Keratinocyte (primary cell): ENCODE measurements around the gene COMMD3. TPM values are rescaled to one million over a fixed set of nuclear protein-coding genes. Genes with fewer than 3 reads are reported as not detected.

Experiments
- DNase-seq: peaks from one replicate; pipeline ENCODE4 v3.0.0-alpha.2; 2011; ENCODE audit warnings: low read depth, missing footprints, low spot score
- FAIRE-seq: peaks from 2 replicates; lab custom pipeline; 2011; peaks lifted over from hg19 to GRCh38; lab: Jason Lieb, UNC
- H2AFZ ChIP-seq: 2 replicates; pipeline ENCODE4 v1.6.0; 2012; ENCODE audit warnings: low read length, control low read depth, inconsistent platforms; ENCODE audit not compliant: control insufficient read depth
- H3K27ac ChIP-seq: 2 replicates; pipeline ENCODE4 v1.5.1; 2011; ENCODE audit warnings: low read length; ENCODE audit not compliant: control insufficient read depth, insufficient read depth
- H3K27me3 ChIP-seq: 3 replicates; pipeline ENCODE4 v1.6.0; 2011; ENCODE audit warnings: low read length; ENCODE audit not compliant: control insufficient read depth, insufficient read depth; ENCODE audit errors: extremely low read depth
- H3K36me3 ChIP-seq, 2 experiments: 2 replicates in 1 of 2; 3 replicates in 1 of 2; pipeline ENCODE4 v1.5.1; 2011; ENCODE audit warnings: low read length in 2 of 2, mild to moderate bottlenecking in 1 of 2; ENCODE audit not compliant: control insufficient read depth in 2 of 2, insufficient read depth in 2 of 2; ENCODE audit errors: extremely low read depth in 1 of 2
- H3K4me1 ChIP-seq: 3 replicates; pipeline ENCODE4 v1.5.1; 2011; ENCODE audit warnings: low read length; ENCODE audit not compliant: control insufficient read depth, insufficient read depth; ENCODE audit errors: extremely low read depth
- H3K4me2 ChIP-seq: 3 replicates; pipeline ENCODE4 v1.6.0; 2011; ENCODE audit warnings: low read depth, low read length; ENCODE audit not compliant: control insufficient read depth, insufficient read depth; ENCODE audit errors: extremely low read depth
- H3K4me3 ChIP-seq, 3 experiments: fragments of 200-600 bp in 1 of 3; sonication (generic) in 1 of 3; 2 replicates in 2 of 3; 3 replicates in 1 of 3; pipeline ENCODE4 v1.5.1; 2011 to 2016; ENCODE audit warnings: low read length in 3 of 3, mild to moderate bottlenecking in 3 of 3, control low read depth in 2 of 3, inconsistent platforms in 1 of 3, low read depth in 1 of 3, mixed read lengths in 1 of 3, mixed run types in 1 of 3, moderate library complexity in 1 of 3; ENCODE audit not compliant: control insufficient read depth in 2 of 3, insufficient read depth in 2 of 3; ENCODE audit errors: extremely low read depth in 1 of 3
- H3K79me2 ChIP-seq: 2 replicates; pipeline ENCODE4 v1.6.0; 2012; ENCODE audit warnings: low read length; ENCODE audit not compliant: control insufficient read depth, insufficient read depth
- H3K9ac ChIP-seq: 3 replicates; pipeline ENCODE4 v1.6.0; 2011; ENCODE audit warnings: low read length; ENCODE audit not compliant: control insufficient read depth, insufficient read depth; ENCODE audit errors: extremely low read depth
- H3K9me1 ChIP-seq: 3 replicates; pipeline ENCODE4 v1.6.0; 2011; ENCODE audit warnings: low read length; ENCODE audit not compliant: control insufficient read depth, insufficient read depth; ENCODE audit errors: extremely low read depth
- H3K9me3 ChIP-seq: 2 replicates; pipeline ENCODE4 v1.5.1; 2012; ENCODE audit warnings: low read depth, low read length; ENCODE audit not compliant: control insufficient read depth
- H4K20me1 ChIP-seq: 3 replicates; pipeline ENCODE4 v1.6.0; 2011; ENCODE audit warnings: low read length; ENCODE audit not compliant: control insufficient read depth, insufficient read depth; ENCODE audit errors: extremely low read depth
- CTCF ChIP-seq, 3 experiments: IDR thresholded peaks in 1 of 3; conservative IDR thresholded peaks in 1 of 3; optimal IDR thresholded peaks in 1 of 3; 2 replicates in 2 of 3; 3 replicates in 1 of 3; pipeline versions ENCODE3 to v1.5.1; 2011; ENCODE audit warnings: low read length in 3 of 3, mild to moderate bottlenecking in 3 of 3, moderate library complexity in 2 of 3, control low read depth in 1 of 3, inconsistent platforms in 1 of 3; ENCODE audit not compliant: insufficient read depth in 2 of 3; ENCODE audit errors: extremely low read depth in 1 of 3
- EZH2 ChIP-seq: IDR thresholded peaks from one replicate; pipeline ENCODE4 v1.6.1; 2012; ENCODE audit warnings: inconsistent platforms, mild to moderate bottlenecking, low read length, moderate library complexity
- dilution Hi-C: fragments of 300-500 bp; cut with MboI; formaldehyde crosslinking; loops from one replicate; pipeline ENCODE4 v1.7.0; 2020; ENCODE audit warnings: low sequenced_read_pairs; ENCODE audit not compliant: extremely low pct_ligation_motif_present
- polyA plus RNA-seq, 5 experiments: library from polyadenylated mRNA; depleted of rRNA in 3 of 5; stranded (reverse) in 3 of 5; stranded (forward) in 1 of 5; unstranded in 1 of 5; fragments of >200 nt; gene quantifications; 1 replicate in 1 of 5; 2 replicates in 3 of 5; 3 replicates in 1 of 5; pipeline versions ENCODE4 v1.2.1 to v1.2.3, GENCODE V29; 2011 to 2012; ENCODE audit warnings: missing spikeins in 2 of 5, low read depth in 1 of 5, low replicate concordance in 1 of 5

The COMMD3 gene
- polyA plus RNA-seq, 1 donor (not counting 4 experiments of a cell fraction or from before 2014, with no cell fraction given) = 59.5 TPM

GRCh38 chr10:22338931-22339330 is 22.7 kb downstream of the COMMD3 start:
- H3K9me3 ChIP-seq = no peaks in the 10 kb centered on the region
- H3K27ac ChIP-seq = no peak overlapping the region
- H3K4me2 ChIP-seq = no peak overlapping the region
- H3K79me2 ChIP-seq = no peaks in the 10 kb centered on the region
- no peak for DNase-seq
- H4K20me1 ChIP-seq = no peaks in the 10 kb centered on the region
- no peak overlapping the region for H3K4me3 ChIP-seq
- no peak for FAIRE-seq
- no peaks in the 10 kb centered on the region for H3K36me3 ChIP-seq
- dilution Hi-C loops = no loop called here
- H3K9me1 ChIP-seq = no peaks in the 10 kb centered on the region
- peaks cover 5% of the 10 kb centered on the region for H3K4me1 ChIP-seq
- H3K27me3 ChIP-seq = peaks cover 77% of the 10 kb centered on the region
- no peak overlapping the region for H3K9ac ChIP-seq
- H2AFZ ChIP-seq = no peak overlapping the region
- TF ChIP-seq CTCF (optimal IDR thresholded peaks at IDR 0.05 in 1 of 3, IDR thresholded peaks at IDR 0.05 in 1 of 3, conservative IDR thresholded peaks at IDR 0.05 in 1 of 3; ENCODE audit: extremely low read depth in 1 of 3, insufficient read depth in 2 of 3, low read length in 3 of 3) (no peak), EZH2 (no peak)

GRCh38 chr10:22339761-22340328 is 23.7 kb downstream of the COMMD3 start:
- Histone ChIP-seq H3K36me3 (no peaks in the 10 kb centered on the region), H4K20me1 (no peaks in the 10 kb centered on the region), H3K27ac (no peak overlapping the region), H3K9ac (peak overlapping the region; percentile 81), H3K4me3 (peak overlapping the region; percentile 63 to 78 (median 78)), H3K4me2 (peak overlapping the region; percentile 93), H3K27me3 (peaks cover 77% of the 10 kb centered on the region), H3K9me1 (no peaks in the 10 kb centered on the region), H3K4me1 (peaks cover 5% of the 10 kb centered on the region), H3K9me3 (no peaks in the 10 kb centered on the region), H3K79me2 (no peaks in the 10 kb centered on the region), H2AFZ (peak overlapping the region; percentile 35)
- DNase-seq (no peak), FAIRE-seq (peak; percentile 39)
- dilution Hi-C loops = no loop called here
- no peak for TF ChIP-seq CTCF (optimal IDR thresholded peaks at IDR 0.05 in 1 of 3, IDR thresholded peaks at IDR 0.05 in 1 of 3, conservative IDR thresholded peaks at IDR 0.05 in 1 of 3; ENCODE audit: extremely low read depth in 1 of 3, insufficient read depth in 2 of 3, low read length in 3 of 3)
- no peak for TF ChIP-seq EZH2
